ACC112 (cell line): Measurements from ENCODE around the gene NRN1L.

ENCODE experiments used
- H2AFZ ChIP-seq: fragments of 200-600 bp; sonication (generic); one replicate; pipeline ENCODE4 v1.6.0; 2017; ENCODE audit warnings: antibody characterized with exemption, low read length; ENCODE audit not compliant: unreplicated experiment
- H3K27ac ChIP-seq: fragments of 200-600 bp; sonication (generic); 2 replicates; pipeline ENCODE4 v1.5.1; 2014; ENCODE audit warnings: low read depth, mild to moderate bottlenecking, antibody characterized with exemption, low read length, moderate library complexity
- H3K27me3 ChIP-seq: fragments of 200-600 bp; sonication (generic); 2 replicates; pipeline ENCODE4 v1.6.1; 2014; ENCODE audit warnings: mild to moderate bottlenecking, antibody characterized with exemption, low read length, moderate library complexity, mixed read lengths; ENCODE audit not compliant: insufficient read depth
- H3K36me3 ChIP-seq: fragments of 200-600 bp; sonication (generic); 2 replicates; pipeline ENCODE4 v1.6.1; 2016; ENCODE audit warnings: mild to moderate bottlenecking, antibody characterized with exemption, low read length, moderate library complexity, mixed read lengths; ENCODE audit not compliant: insufficient read depth
- H3K4me1 ChIP-seq: fragments of 200-600 bp; sonication (generic); one replicate; pipeline ENCODE4 v1.6.1; 2016; ENCODE audit warnings: low read length, mixed read lengths; ENCODE audit not compliant: insufficient read depth, unreplicated experiment, control insufficient read depth
- H3K4me3 ChIP-seq: fragments of 200-600 bp; sonication (generic); 2 replicates; pipeline ENCODE4 v1.5.1; 2014; ENCODE audit warnings: mild to moderate bottlenecking, low read depth, low read length
- H3K79me2 ChIP-seq: fragments of 200-600 bp; sonication (generic); one replicate; pipeline ENCODE4 v1.6.0; 2016; ENCODE audit warnings: low read length; ENCODE audit not compliant: control insufficient read depth, unreplicated experiment, insufficient read depth

The NRN1L gene

GRCh38 chr16:67928561-67929364 lies 44.1 kb downstream of the NRN1L start:
- Histone ChIP-seq H2AFZ (no peak overlapping the region), H3K79me2 (no peaks in the 10 kb centered on the region), H3K4me3 (no peak overlapping the region), H3K36me3 (no peaks in the 10 kb centered on the region), H3K4me1 (peaks cover 14% of the 10 kb centered on the region), H3K27me3 (no peaks in the 10 kb centered on the region), H3K27ac (no peak overlapping the region)

- Histone ChIP-seq H3K36me3 (no peaks in the 10 kb centered on the region), H3K27me3 (no peaks in the 10 kb centered on the region), H3K4me3 (no peak overlapping the region)
Observed at GRCh38 chr16:67930191-67930590, 45.5 kb downstream of the NRN1L start.

GRCh38 chr16:67930678-67931211 lies 46.1 kb downstream of the NRN1L start:
- H3K27ac ChIP-seq = no peak overlapping the region
- H3K79me2 ChIP-seq = no peaks in the 10 kb centered on the region
- H2AFZ ChIP-seq = no peak overlapping the region
- H3K36me3 ChIP-seq = no peaks in the 10 kb centered on the region
- H3K4me3 ChIP-seq = no peak overlapping the region
- no peaks in the 10 kb centered on the region for H3K27me3 ChIP-seq
- H3K4me1 ChIP-seq = peaks cover 21% of the 10 kb centered on the region

More at GRCh38 chr16:67930191-67930590, 45.5 kb downstream of the NRN1L start:
- H3K4me1 ChIP-seq = peaks cover 21% of the 10 kb centered on the region
- no peak overlapping the region for H2AFZ ChIP-seq
- no peaks in the 10 kb centered on the region for H3K79me2 ChIP-seq
- no peak overlapping the region for H3K27ac ChIP-seq

- no peak within 1 kb of the TSS for H2AFZ ChIP-seq
- peaks cover 10% of the 10 kb centered on the region for H3K4me1 ChIP-seq
- H3K27ac ChIP-seq = no peak within 1 kb of the TSS
- no peaks in the 10 kb centered on the region for H3K27me3 ChIP-seq
- no peaks in the 10 kb centered on the region for H3K36me3 ChIP-seq
- H3K79me2 ChIP-seq = peaks cover 2% of the 10 kb centered on the region
- no peak within 1 kb of the TSS for H3K4me3 ChIP-seq
Observed at GRCh38 chr16:67931712-67932461, 47.2 kb downstream of the NRN1L start, which contains the start of gene CTRL. Gene CTRL (minus strand): TSS chr16:67931862. CDS start chr16:67931852, 10 bp downstream.

GRCh38 chr16:67932462-67932840 lies 47.8 kb downstream of the NRN1L start:
- Histone ChIP-seq H3K36me3 (no peaks in the 10 kb centered on the region), H3K4me3 (no peak overlapping the region), H2AFZ (no peak overlapping the region)

GRCh38 chr16:67933805-67934204 lies 49.1 kb downstream of the NRN1L start:
- Histone ChIP-seq H3K27me3 (no peaks in the 10 kb centered on the region), H3K36me3 (no peaks in the 10 kb centered on the region), H3K4me1 (peaks cover 17% of the 10 kb centered on the region), H3K27ac (no peak overlapping the region), H3K4me3 (no peak overlapping the region), H2AFZ (no peak overlapping the region), H3K79me2 (peaks cover 5% of the 10 kb centered on the region)

More at GRCh38 chr16:67932462-67932840, 47.8 kb downstream of the NRN1L start:
- no peak overlapping the region for H3K27ac ChIP-seq
- H3K4me1 ChIP-seq = peaks cover 15% of the 10 kb centered on the region
- H3K27me3 ChIP-seq = no peaks in the 10 kb centered on the region
- H3K79me2 ChIP-seq = peaks cover 5% of the 10 kb centered on the region

GRCh38 chr16:67934306-67935100 lies 49.8 kb downstream of the NRN1L start:
- Histone ChIP-seq H2AFZ (no peak overlapping the region), H3K36me3 (no peaks in the 10 kb centered on the region), H3K27me3 (no peaks in the 10 kb centered on the region), H3K27ac (no peak overlapping the region), H3K4me1 (peaks cover 17% of the 10 kb centered on the region), H3K79me2 (peaks cover 5% of the 10 kb centered on the region), H3K4me3 (peak overlapping the region; percentile 90)

GRCh38 chr16:67935101-67935401 lies 50.4 kb downstream of the NRN1L start:
- H3K36me3 ChIP-seq = peaks cover 3% of the 10 kb centered on the region; the same call in 1 of the 2 replicates
- peaks cover 17% of the 10 kb centered on the region for H3K4me1 ChIP-seq
- H3K79me2 ChIP-seq = peaks cover 6% of the 10 kb centered on the region
- peak overlapping the region; percentile 90 for H3K4me3 ChIP-seq
- H3K27me3 ChIP-seq = no peaks in the 10 kb centered on the region
- H2AFZ ChIP-seq = no peak overlapping the region
- no peak overlapping the region for H3K27ac ChIP-seq

GRCh38 chr16:67935402-67936123 lies 50.9 kb downstream of the NRN1L start:
- H3K27ac ChIP-seq = peak overlapping the region; percentile 66
- no peaks in the 10 kb centered on the region for H3K27me3 ChIP-seq
- peaks cover 17% of the 10 kb centered on the region for H3K4me1 ChIP-seq
- H2AFZ ChIP-seq = no peak overlapping the region
- peak overlapping the region; percentile 90 for H3K4me3 ChIP-seq
- H3K79me2 ChIP-seq = peaks cover 8% of the 10 kb centered on the region
- H3K36me3 ChIP-seq = peaks cover 3% of the 10 kb centered on the region; the same call in 1 of the 2 replicates
